H9 (cell line): ENCODE measurements around the gene TRAF3IP1. TPM values are rescaled to one million over a fixed set of nuclear protein-coding genes. Genes with fewer than 3 reads are reported as not detected.

ENCODE experiments used
- DNase-seq: peaks from one replicate; pipeline ENCODE4 v3.0.0-alpha.2; 2017
- H2AFZ ChIP-seq: one replicate; pipeline ENCODE4 v1.6.1; 2013; ENCODE audit warnings: mild to moderate bottlenecking, low read length, control low read depth, moderate library complexity
- H2AK5ac ChIP-seq: 2 replicates; pipeline ENCODE4 v1.6.1; 2013; ENCODE audit warnings: low read length, control low read depth, mixed read lengths; ENCODE audit not compliant: insufficient read length
- H2BK120ac ChIP-seq: one replicate; pipeline ENCODE4 v1.6.1; 2013; ENCODE audit warnings: low read depth, mild to moderate bottlenecking, low read length, control low read depth, inconsistent platforms; ENCODE audit not compliant: poor library complexity, severe bottlenecking
- H2BK12ac ChIP-seq: 2 replicates; pipeline ENCODE4 v1.6.1; 2013; ENCODE audit warnings: low read length, control low read depth, mixed read lengths, low read depth; ENCODE audit not compliant: insufficient read length
- H2BK15ac ChIP-seq: 2 replicates; pipeline ENCODE4 v1.6.1; 2013; ENCODE audit warnings: low read depth, low read length, control low read depth
- H2BK20ac ChIP-seq: one replicate; pipeline ENCODE4 v1.6.1; 2013; ENCODE audit warnings: low read depth, mild to moderate bottlenecking, low read length, control low read depth, inconsistent platforms; ENCODE audit not compliant: poor library complexity, severe bottlenecking
- H2BK5ac ChIP-seq: 2 replicates; pipeline ENCODE4 v1.6.1; 2013; ENCODE audit warnings: low read length, control low read depth, mixed read lengths; ENCODE audit not compliant: insufficient read length
- H3K14ac ChIP-seq: 2 replicates; pipeline ENCODE4 v1.6.1; 2013; ENCODE audit warnings: low read length, control low read depth; ENCODE audit not compliant: insufficient read depth
- H3K18ac ChIP-seq: 2 replicates; pipeline ENCODE4 v1.6.1; 2013; ENCODE audit warnings: low read depth, mild to moderate bottlenecking, mixed read lengths, low read length, control low read depth; ENCODE audit not compliant: insufficient read length
- H3K23ac ChIP-seq: 2 replicates; pipeline ENCODE4 v1.6.1; 2013; ENCODE audit warnings: low read length, control low read depth, mixed read lengths, low read depth; ENCODE audit not compliant: insufficient read length
- H3K23me2 ChIP-seq: 2 replicates; pipeline ENCODE4 v1.6.1; 2013; ENCODE audit warnings: low read depth, mild to moderate bottlenecking, mixed read lengths, low read length, control low read depth; ENCODE audit not compliant: insufficient read length, poor library complexity, severe bottlenecking
- H3K27ac ChIP-seq: 2 replicates; pipeline ENCODE4 v1.5.1; 2013; ENCODE audit warnings: low read length, control low read depth, mixed read lengths, low read depth; ENCODE audit not compliant: insufficient read length
- H3K27me3 ChIP-seq: 2 replicates; pipeline ENCODE4 v1.6.1; 2013; ENCODE audit warnings: low read length, control low read depth, inconsistent platforms; ENCODE audit not compliant: insufficient read depth
- H3K4ac ChIP-seq: 2 replicates; pipeline ENCODE4 v1.6.1; 2013; ENCODE audit warnings: low read depth, mild to moderate bottlenecking, control low read depth, inconsistent platforms, low read length, moderate library complexity
- H3K4me1 ChIP-seq: 2 replicates; pipeline ENCODE4 v1.6.1; 2013; ENCODE audit warnings: low read length, control low read depth, inconsistent platforms; ENCODE audit not compliant: insufficient read depth
- H3K4me2 ChIP-seq: 2 replicates; pipeline ENCODE4 v1.6.1; 2013; ENCODE audit warnings: low read length, control low read depth, mixed read lengths; ENCODE audit not compliant: insufficient read length, insufficient read depth
- H3K56ac ChIP-seq: 2 replicates; pipeline ENCODE4 v1.6.1; 2013; ENCODE audit warnings: low read depth, mild to moderate bottlenecking, mixed read lengths, low read length, control low read depth; ENCODE audit not compliant: insufficient read length
- H3K79me1 ChIP-seq: 2 replicates; pipeline ENCODE4 v1.6.1; 2013; ENCODE audit warnings: low read depth, mild to moderate bottlenecking, moderate library complexity, low read length, control low read depth, inconsistent platforms; ENCODE audit not compliant: insufficient read depth, poor library complexity, severe bottlenecking
- H3K79me2 ChIP-seq: 2 replicates; pipeline ENCODE4 v1.6.1; 2013; ENCODE audit warnings: low read length, control low read depth, inconsistent platforms; ENCODE audit not compliant: insufficient read depth
- H3K9ac ChIP-seq: 2 replicates; pipeline ENCODE4 v1.6.1; 2013; ENCODE audit warnings: low read length, control low read depth, mixed read lengths; ENCODE audit not compliant: insufficient read length; ENCODE audit errors: extremely low read depth
- H3K9me3 ChIP-seq: one replicate; pipeline ENCODE4 v1.6.1; 2013; ENCODE audit warnings: low read depth, low read length, inconsistent platforms; ENCODE audit not compliant: control insufficient read depth
- H3T11ph ChIP-seq: one replicate; pipeline ENCODE4 v1.6.1; 2013; ENCODE audit warnings: mild to moderate bottlenecking, low read length, control low read depth, inconsistent platforms
- H4K20me1 ChIP-seq: one replicate; pipeline ENCODE4 v1.6.1; 2013; ENCODE audit not compliant: control insufficient read depth, insufficient read length, insufficient read depth
- H4K5ac ChIP-seq: 2 replicates; pipeline ENCODE4 v1.6.1; 2013; ENCODE audit warnings: low read depth, mild to moderate bottlenecking, mixed read lengths, low read length, control low read depth; ENCODE audit not compliant: insufficient read length
- H4K8ac ChIP-seq: replicated peaks from 2 replicates; pipeline ENCODE4 v1.6.1; 2013; ENCODE audit warnings: low read length, control low read depth, mixed read lengths, low read depth; ENCODE audit not compliant: insufficient read length
- H4K91ac ChIP-seq: 2 replicates; pipeline ENCODE4 v1.6.1; 2013; ENCODE audit warnings: low read depth, mild to moderate bottlenecking, moderate library complexity, mixed read lengths, low read length, control low read depth; ENCODE audit not compliant: insufficient read length
- H3K27ac Mint-ChIP-seq, 3 experiments: 2 replicates in 2 of 3; 3 replicates in 1 of 3; pipeline ENCODE4 v1.8.0; 2020 to 2021; ENCODE audit warnings: mixed read lengths in 3 of 3, mild to moderate bottlenecking in 1 of 3, moderate library complexity in 1 of 3
- H3K27me3 Mint-ChIP-seq: 2 replicates; pipeline ENCODE4 v1.8.0; 2021; ENCODE audit warnings: low read depth, mild to moderate bottlenecking, moderate library complexity, mixed read lengths
- H3K36me3 Mint-ChIP-seq, 3 experiments: 2 replicates in 2 of 3; 3 replicates in 1 of 3; pipeline ENCODE4 v1.8.0; 2020 to 2021; ENCODE audit warnings: low read depth in 3 of 3, mixed read lengths in 3 of 3; ENCODE audit not compliant: insufficient read depth in 1 of 3
- H3K4me1 Mint-ChIP-seq, 2 experiments: 2 replicates each; pipeline ENCODE4 v1.8.0; 2020; ENCODE audit warnings: mixed read lengths in 2 of 2
- H3K4me3 Mint-ChIP-seq, 2 experiments: 2 replicates in 1 of 2; 3 replicates in 1 of 2; pipeline ENCODE4 v1.8.0; 2020 to 2021; ENCODE audit warnings: mild to moderate bottlenecking in 2 of 2, mixed read lengths in 2 of 2, moderate library complexity in 1 of 2
- H3K9me3 Mint-ChIP-seq, 2 experiments: 2 replicates in 1 of 2; 3 replicates in 1 of 2; pipeline ENCODE4 v1.8.0; 2020; ENCODE audit warnings: mild to moderate bottlenecking in 2 of 2, mixed read lengths in 2 of 2, moderate library complexity in 1 of 2
- CTCF ChIP-seq: fragments of 200-600 bp; sonication (generic); conservative IDR thresholded peaks from 3 replicates; pipeline ENCODE4 v1.8.0; 2021; ENCODE audit warnings: antibody characterized with exemption, mild to moderate bottlenecking
- WGBS: extraction: QIAGEN DNeasy Blood & Tissue Kit; methylation state at CpG from one replicate; pipeline ENCODE4 v1.1.7; 2013; ENCODE audit warnings: missing lambda C conversion rate, low lambda C conversion rate, mixed read lengths; ENCODE audit not compliant: insufficient read length; ENCODE audit errors: extremely low coverage; 5-methylcytosine and 5-hydroxymethylcytosine counted together
- total RNA-seq: library from RNA; stranded (reverse); gene quantifications from 2 replicates; pipeline ENCODE4 v1.2.1, GENCODE V29; 2021

TRAF3IP1 gene
- total RNA-seq, 1 experiment from 2014 or later = 16.4 TPM

- DNase-seq = no peak
- Histone ChIP-seq H3K79me1 (no peaks in the 10 kb centered on the region), H4K5ac (no peak overlapping the region), H3K23ac (no peak overlapping the region), H3T11ph (no peak overlapping the region), H2BK12ac (no peak overlapping the region), H3K4me2 (no peak overlapping the region), H3K79me2 (no peaks in the 10 kb centered on the region), H3K9ac (no peak overlapping the region), H4K8ac (no peak overlapping the region), H3K27ac (no peak overlapping the region), H4K20me1 (no peaks in the 10 kb centered on the region), H2BK20ac (no peak overlapping the region), H3K4me1 (no peaks in the 10 kb centered on the region), H2AFZ (no peak overlapping the region), H2BK5ac (no peak overlapping the region), H2BK120ac (no peak overlapping the region), H2BK15ac (no peak overlapping the region), H3K56ac (no peak overlapping the region), H3K27me3 (no peaks in the 10 kb centered on the region), H3K23me2 (no peaks in the 10 kb centered on the region), H3K4ac (no peak overlapping the region), H3K18ac (no peak overlapping the region), H4K91ac (no peak overlapping the region), H3K9me3 (no peaks in the 10 kb centered on the region), H2AK5ac (no peak overlapping the region), H3K14ac (no peak overlapping the region)
- H3K36me3 Mint-ChIP-seq = peaks cover 0 to 4% (median 0%) of the 10 kb centered on the region in 3 experiments; a peak in 1 of 7 replicates
- no peak for TF ChIP-seq CTCF
- H3K27me3 Mint-ChIP-seq = no peaks in the 10 kb centered on the region
- peaks cover 0 to 2% of the 10 kb centered on the region in 2 experiments; a peak in 1 of 5 replicates for H3K9me3 Mint-ChIP-seq
- H3K27ac Mint-ChIP-seq = peak overlapping the region in 1 of 3 experiments; percentile 48; a peak in 1 of 7 replicates
- WGBS = no CpG with 5 or more reads among the region's 8 CpGs
- no peak overlapping the region for H3K4me3 Mint-ChIP-seq
- H3K4me1 Mint-ChIP-seq = peaks cover 13 to 31% of the 10 kb centered on the region in 2 experiments
These were observed 86.6 kb downstream of the TRAF3IP1 start for GRCh38 chr2:238406998-238407285.
